HepG2 (cell line): ENCODE data around the gene KARS1. TPM values are rescaled to one million over a fixed set of nuclear protein-coding genes. Genes with fewer than 3 reads are reported as not detected.
A peak's percentile ranks its signal among the peaks of the same experiment; 100 is the strongest.

Experiments used
- HOXA5 ChIP-seq: sonication (generic); formaldehyde crosslinking; IDR thresholded peaks from 2 replicates; pipeline ENCODE4 v1.4.0; 2020; ENCODE audit warnings: missing genetic modification reagents
- SAP130 ChIP-seq: IDR thresholded peaks from 2 replicates; pipeline ENCODE4 v1.6.1; 2016; ENCODE audit warnings: low read depth
- ZFP82 ChIP-seq: sonication (generic); formaldehyde crosslinking; IDR thresholded peaks from 2 replicates; pipeline ENCODE4 v1.5.1; 2020; ENCODE audit warnings: mild to moderate bottlenecking, missing genetic modification reagents, borderline replicate concordance
- ZNF256 ChIP-seq: sonication (generic); formaldehyde crosslinking; conservative IDR thresholded peaks from 2 replicates; pipeline ENCODE4 v1.4.0; 2020; ENCODE audit warnings: missing genetic modification reagents
- ZNF337 ChIP-seq: sonication (generic); formaldehyde crosslinking; IDR thresholded peaks from 2 replicates; pipeline ENCODE4 v1.5.1; 2020; ENCODE audit warnings: missing genetic modification reagents, low read depth, mild to moderate bottlenecking, borderline replicate concordance
- ZNF550 ChIP-seq: sonication (generic); formaldehyde crosslinking; IDR thresholded peaks from 2 replicates; pipeline ENCODE4 v1.4.0; 2020; ENCODE audit warnings: mild to moderate bottlenecking, missing genetic modification reagents, borderline replicate concordance
- ZNF670 ChIP-seq: sonication (generic); formaldehyde crosslinking; IDR thresholded peaks from 2 replicates; pipeline ENCODE4 v1.8.0; 2022; ENCODE audit warnings: mild to moderate bottlenecking, missing genetic modification reagents, borderline replicate concordance
- ZSCAN29 ChIP-seq: sonication (generic); formaldehyde crosslinking; conservative IDR thresholded peaks from 2 replicates; pipeline ENCODE4 v1.4.0; 2020; ENCODE audit warnings: mild to moderate bottlenecking, missing genetic modification reagents
- polyA plus RNA-seq, 8 experiments: library from polyadenylated mRNA; depleted of rRNA in 3 of 8; stranded (reverse) in 7 of 8; unstranded in 1 of 8; fragments of >200 nt; fragmentation: Illumina TruSeq in 4 of 8; extraction: Trizol in 4 of 8; gene quantifications; 2 replicates each; pipeline versions ENCODE4 v1.2.1 to v1.2.3, GENCODE V29; 2011 to 2016; ENCODE audit warnings: low read depth in 4 of 8, missing spikeins in 1 of 8, mixed read lengths in 1 of 8; ENCODE audit not compliant: insufficient read depth in 1 of 8
- total RNA-seq, 5 experiments: library from RNA; depleted of rRNA; stranded (reverse); fragments of >200 nt; fragmentation: Illumina TruSeq; extraction: Trizol; gene quantifications; 2 replicates each; pipeline ENCODE4 v1.2.3, GENCODE V29; 2016; ENCODE audit warnings: low read depth in 1 of 5
- TF ChIP-seq, protein P1 (sequence below): sonication (generic); formaldehyde crosslinking; conservative IDR thresholded peaks from 2 replicates; pipeline ENCODE4 v1.4.0; 2020; ENCODE audit warnings: missing genetic modification reagents
- TF ChIP-seq, protein P2 (sequence below): sonication (generic); formaldehyde crosslinking; IDR thresholded peaks from 2 replicates; pipeline ENCODE4 v1.4.0; 2020; ENCODE audit warnings: missing genetic modification reagents, mild to moderate bottlenecking, borderline replicate concordance
- TF ChIP-seq, protein P3 (sequence below): IDR thresholded peaks from 2 replicates; pipeline ENCODE4 v1.6.1; 2016; ENCODE audit warnings: missing biosample characterization, missing genetic modification reagents, low read depth
- TF ChIP-seq, protein P4 (sequence below), 2 experiments: sonication (generic) in 1 of 2; formaldehyde crosslinking in 1 of 2; IDR thresholded peaks; 2 replicates each; pipeline versions ENCODE4 v1.4.0 to v1.6.1; 2016 to 2020; ENCODE audit warnings: borderline replicate concordance in 1 of 2, low read depth in 1 of 2, mild to moderate bottlenecking in 1 of 2, missing genetic modification reagents in 1 of 2
- TF ChIP-seq, protein P5 (sequence below): sonication (generic); formaldehyde crosslinking; IDR thresholded peaks from 2 replicates; pipeline ENCODE4 v1.5.1; 2020; ENCODE audit warnings: missing genetic modification reagents, mild to moderate bottlenecking, borderline replicate concordance

KARS1 gene
- total and polyA plus RNA-seq, 2 of the 13 experiments (the other 11 are each of a cell fraction or from before 2014, with no cell fraction given), result 141 to 276 TPM

DNA sequence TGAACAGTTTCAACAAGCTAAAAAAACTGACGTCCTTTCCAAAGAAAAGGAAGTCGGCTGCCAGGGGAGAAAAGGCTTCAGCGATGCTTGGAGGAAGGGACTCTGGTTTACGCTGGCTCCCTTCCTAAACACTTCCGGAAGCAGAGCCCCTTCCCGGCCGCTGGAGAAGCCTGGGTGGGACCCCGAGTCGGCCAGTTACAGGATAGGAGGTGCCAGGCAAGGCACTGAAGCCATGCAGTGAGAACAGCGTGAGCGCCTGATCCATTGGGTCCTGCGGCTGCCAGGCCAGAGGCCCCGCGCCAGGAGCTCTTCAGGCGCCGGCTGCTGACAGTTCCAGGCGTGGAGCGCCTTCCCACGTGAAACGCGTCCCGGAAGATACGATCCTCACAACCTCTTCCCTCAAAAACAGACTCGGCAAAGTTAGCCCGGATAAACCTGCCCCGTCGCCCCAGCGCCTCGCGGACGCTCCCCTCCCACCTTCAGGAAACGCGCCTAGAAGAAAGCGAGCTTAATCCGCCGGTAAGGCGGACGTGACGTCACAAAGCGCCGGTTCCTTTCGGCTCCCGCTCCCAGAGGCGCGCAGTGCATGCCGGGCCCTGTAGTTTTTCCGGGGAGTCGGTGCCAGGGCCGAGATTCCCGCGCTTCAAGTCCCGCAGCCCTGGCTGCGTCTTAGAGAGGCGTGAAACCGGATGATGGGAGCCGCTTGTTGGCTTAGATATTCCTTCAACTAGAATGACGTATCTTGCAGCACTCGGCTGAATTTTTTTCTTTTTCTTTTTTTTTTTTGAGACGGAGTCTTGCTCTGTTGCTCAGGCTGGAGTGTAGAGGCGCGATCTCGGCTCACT, 24.5 kb downstream of the KARS1 start, which contains the start of gene ADAT1 (continued):
- TF ChIP-seq, protein P1, sequence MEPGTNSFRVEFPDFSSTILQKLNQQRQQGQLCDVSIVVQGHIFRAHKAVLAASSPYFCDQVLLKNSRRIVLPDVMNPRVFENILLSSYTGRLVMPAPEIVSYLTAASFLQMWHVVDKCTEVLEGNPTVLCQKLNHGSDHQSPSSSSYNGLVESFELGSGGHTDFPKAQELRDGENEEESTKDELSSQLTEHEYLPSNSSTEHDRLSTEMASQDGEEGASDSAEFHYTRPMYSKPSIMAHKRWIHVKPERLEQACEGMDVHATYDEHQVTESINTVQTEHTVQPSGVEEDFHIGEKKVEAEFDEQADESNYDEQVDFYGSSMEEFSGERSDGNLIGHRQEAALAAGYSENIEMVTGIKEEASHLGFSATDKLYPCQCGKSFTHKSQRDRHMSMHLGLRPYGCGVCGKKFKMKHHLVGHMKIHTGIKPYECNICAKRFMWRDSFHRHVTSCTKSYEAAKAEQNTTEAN (CRISPR knock-in tag), result peak; percentile 77
- TF ChIP-seq ZNF670 (peak; percentile 93), SAP130 (CRISPR knock-in tag) (peak; percentile 99), ZNF256 (CRISPR knock-in tag) (no peak; the same call in 1 of the 2 replicates), ZNF550 (CRISPR knock-in tag) (no peak), ZNF337 (CRISPR knock-in tag) (no peak), HOXA5 (CRISPR knock-in tag) (peak; percentile 71), ZSCAN29 (CRISPR knock-in tag) (0 out of 2 replicates have a peak, but pooled peaks have one; percentile 28), ZFP82 (CRISPR knock-in tag) (no peak)
- TF ChIP-seq, protein P2, sequence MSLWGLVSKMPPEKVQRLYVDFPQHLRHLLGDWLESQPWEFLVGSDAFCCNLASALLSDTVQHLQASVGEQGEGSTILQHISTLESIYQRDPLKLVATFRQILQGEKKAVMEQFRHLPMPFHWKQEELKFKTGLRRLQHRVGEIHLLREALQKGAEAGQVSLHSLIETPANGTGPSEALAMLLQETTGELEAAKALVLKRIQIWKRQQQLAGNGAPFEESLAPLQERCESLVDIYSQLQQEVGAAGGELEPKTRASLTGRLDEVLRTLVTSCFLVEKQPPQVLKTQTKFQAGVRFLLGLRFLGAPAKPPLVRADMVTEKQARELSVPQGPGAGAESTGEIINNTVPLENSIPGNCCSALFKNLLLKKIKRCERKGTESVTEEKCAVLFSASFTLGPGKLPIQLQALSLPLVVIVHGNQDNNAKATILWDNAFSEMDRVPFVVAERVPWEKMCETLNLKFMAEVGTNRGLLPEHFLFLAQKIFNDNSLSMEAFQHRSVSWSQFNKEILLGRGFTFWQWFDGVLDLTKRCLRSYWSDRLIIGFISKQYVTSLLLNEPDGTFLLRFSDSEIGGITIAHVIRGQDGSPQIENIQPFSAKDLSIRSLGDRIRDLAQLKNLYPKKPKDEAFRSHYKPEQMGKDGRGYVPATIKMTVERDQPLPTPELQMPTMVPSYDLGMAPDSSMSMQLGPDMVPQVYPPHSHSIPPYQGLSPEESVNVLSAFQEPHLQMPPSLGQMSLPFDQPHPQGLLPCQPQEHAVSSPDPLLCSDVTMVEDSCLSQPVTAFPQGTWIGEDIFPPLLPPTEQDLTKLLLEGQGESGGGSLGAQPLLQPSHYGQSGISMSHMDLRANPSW (CRISPR knock-in tag), result 0 out of 2 replicates have a peak, but pooled peaks have one; percentile 36
- TF ChIP-seq, protein P3, sequence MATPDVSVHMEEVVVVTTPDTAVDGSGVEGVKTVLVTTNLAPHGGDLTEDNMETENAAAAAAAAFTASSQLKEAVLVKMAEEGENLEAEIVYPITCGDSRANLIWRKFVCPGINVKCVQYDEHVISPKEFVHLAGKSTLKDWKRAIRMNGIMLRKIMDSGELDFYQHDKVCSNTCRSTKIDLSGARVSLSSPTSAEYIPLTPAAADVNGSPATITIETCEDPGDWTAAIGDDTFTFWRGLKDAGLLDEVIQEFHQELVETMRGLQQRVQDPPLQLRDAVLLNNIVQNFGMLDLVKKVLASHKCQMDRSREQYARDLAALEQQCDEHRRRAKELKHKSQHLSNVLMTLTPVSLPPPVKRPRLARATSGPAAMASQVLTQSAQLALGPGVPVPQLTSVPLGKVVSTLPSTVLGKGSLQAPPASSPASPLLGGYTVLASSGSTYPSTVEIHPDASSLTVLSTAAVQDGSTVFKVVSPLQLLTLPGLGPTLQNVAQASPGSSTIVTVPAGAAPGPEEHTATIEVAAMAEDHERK (CRISPR knock-in tag), result peak; percentile 53; the same call in 1 of the 2 replicates
- TF ChIP-seq, protein P4, sequence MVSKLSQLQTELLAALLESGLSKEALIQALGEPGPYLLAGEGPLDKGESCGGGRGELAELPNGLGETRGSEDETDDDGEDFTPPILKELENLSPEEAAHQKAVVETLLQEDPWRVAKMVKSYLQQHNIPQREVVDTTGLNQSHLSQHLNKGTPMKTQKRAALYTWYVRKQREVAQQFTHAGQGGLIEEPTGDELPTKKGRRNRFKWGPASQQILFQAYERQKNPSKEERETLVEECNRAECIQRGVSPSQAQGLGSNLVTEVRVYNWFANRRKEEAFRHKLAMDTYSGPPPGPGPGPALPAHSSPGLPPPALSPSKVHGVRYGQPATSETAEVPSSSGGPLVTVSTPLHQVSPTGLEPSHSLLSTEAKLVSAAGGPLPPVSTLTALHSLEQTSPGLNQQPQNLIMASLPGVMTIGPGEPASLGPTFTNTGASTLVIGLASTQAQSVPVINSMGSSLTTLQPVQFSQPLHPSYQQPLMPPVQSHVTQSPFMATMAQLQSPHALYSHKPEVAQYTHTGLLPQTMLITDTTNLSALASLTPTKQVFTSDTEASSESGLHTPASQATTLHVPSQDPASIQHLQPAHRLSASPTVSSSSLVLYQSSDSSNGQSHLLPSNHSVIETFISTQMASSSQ (IDR thresholded peaks at IDR 0.05; ENCODE audit: low read depth), result no peak
- TF ChIP-seq, protein P4 (CRISPR knock-in tag; IDR thresholded peaks at IDR 0.05; ENCODE audit: borderline replicate concordance), result peak; percentile 63; the same call in 1 of the 2 replicates
- TF ChIP-seq, protein P5, sequence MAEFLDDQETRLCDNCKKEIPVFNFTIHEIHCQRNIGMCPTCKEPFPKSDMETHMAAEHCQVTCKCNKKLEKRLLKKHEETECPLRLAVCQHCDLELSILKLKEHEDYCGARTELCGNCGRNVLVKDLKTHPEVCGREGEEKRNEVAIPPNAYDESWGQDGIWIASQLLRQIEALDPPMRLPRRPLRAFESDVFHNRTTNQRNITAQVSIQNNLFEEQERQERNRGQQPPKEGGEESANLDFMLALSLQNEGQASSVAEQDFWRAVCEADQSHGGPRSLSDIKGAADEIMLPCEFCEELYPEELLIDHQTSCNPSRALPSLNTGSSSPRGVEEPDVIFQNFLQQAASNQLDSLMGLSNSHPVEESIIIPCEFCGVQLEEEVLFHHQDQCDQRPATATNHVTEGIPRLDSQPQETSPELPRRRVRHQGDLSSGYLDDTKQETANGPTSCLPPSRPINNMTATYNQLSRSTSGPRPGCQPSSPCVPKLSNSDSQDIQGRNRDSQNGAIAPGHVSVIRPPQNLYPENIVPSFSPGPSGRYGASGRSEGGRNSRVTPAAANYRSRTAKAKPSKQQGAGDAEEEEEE (CRISPR knock-in tag), result no peak; the same call in 1 of the 2 replicates
